ENCODE measurements around the gene TRIM66.
A peak's percentile ranks its signal among the peaks of the same experiment; 100 is the strongest.

The TRIM66 gene

GRCh38 chr11:8577791-8578581 lies 104.5 kb downstream of the TRIM66 start:
- Histone ChIP-seq H3K36me3 (replicated peaks) (no peaks in the 10 kb centered on the region), H3K4me3 (ENCODE audit: low read depth, low read length) (no peak overlapping the region), H3K27ac (no peak overlapping the region), H3K27me3 (replicated peaks) (no peaks in the 10 kb centered on the region)
- TF ChIP-seq, protein P1, sequence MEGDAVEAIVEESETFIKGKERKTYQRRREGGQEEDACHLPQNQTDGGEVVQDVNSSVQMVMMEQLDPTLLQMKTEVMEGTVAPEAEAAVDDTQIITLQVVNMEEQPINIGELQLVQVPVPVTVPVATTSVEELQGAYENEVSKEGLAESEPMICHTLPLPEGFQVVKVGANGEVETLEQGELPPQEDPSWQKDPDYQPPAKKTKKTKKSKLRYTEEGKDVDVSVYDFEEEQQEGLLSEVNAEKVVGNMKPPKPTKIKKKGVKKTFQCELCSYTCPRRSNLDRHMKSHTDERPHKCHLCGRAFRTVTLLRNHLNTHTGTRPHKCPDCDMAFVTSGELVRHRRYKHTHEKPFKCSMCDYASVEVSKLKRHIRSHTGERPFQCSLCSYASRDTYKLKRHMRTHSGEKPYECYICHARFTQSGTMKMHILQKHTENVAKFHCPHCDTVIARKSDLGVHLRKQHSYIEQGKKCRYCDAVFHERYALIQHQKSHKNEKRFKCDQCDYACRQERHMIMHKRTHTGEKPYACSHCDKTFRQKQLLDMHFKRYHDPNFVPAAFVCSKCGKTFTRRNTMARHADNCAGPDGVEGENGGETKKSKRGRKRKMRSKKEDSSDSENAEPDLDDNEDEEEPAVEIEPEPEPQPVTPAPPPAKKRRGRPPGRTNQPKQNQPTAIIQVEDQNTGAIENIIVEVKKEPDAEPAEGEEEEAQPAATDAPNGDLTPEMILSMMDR (IDR thresholded peaks at IDR 0.05; ENCODE audit: low read depth, low read length, missing control alignments), result no peak
- DNase-seq, result no peak
- in situ Hi-C loops (cut with HindIII; ENCODE audit: low pct_ligation_motif_present, low sequenced_read_pairs), result no loop called here

- TF ChIP-seq, protein P1 (IDR thresholded peaks at IDR 0.05; ENCODE audit: low read depth, low read length, missing control alignments), result no peak
- Histone ChIP-seq H3K36me3 (replicated peaks) (no peaks in the 10 kb centered on the region), H3K4me3 (ENCODE audit: low read depth, low read length) (no peak overlapping the region), H3K27ac (no peak overlapping the region), H3K27me3 (replicated peaks) (no peaks in the 10 kb centered on the region)
- DNase-seq, result no peak
- in situ Hi-C loops (cut with HindIII; ENCODE audit: low pct_ligation_motif_present, low sequenced_read_pairs), result no loop called here
These were observed 107.7 kb downstream of the TRIM66 start for GRCh38 chr11:8574798-8575197.

- H3K27me3 ChIP-seq (replicated peaks), result no peaks in the 10 kb centered on the region
- H3K36me3 ChIP-seq (replicated peaks), result no peaks in the 10 kb centered on the region
- no peak overlapping the region for H3K27ac ChIP-seq
- DNase-seq, result no peak
- H3K4me3 ChIP-seq (ENCODE audit: low read depth, low read length), result no peak overlapping the region
- in situ Hi-C loops (cut with HindIII; ENCODE audit: low pct_ligation_motif_present, low sequenced_read_pairs), result no loop called here
- TF ChIP-seq, protein P1 (IDR thresholded peaks at IDR 0.05; ENCODE audit: low read depth, low read length, missing control alignments), result no peak
These were observed 108.7 kb downstream of the TRIM66 start for GRCh38 chr11:8573777-8574176.

- no peak for DNase-seq
- Histone ChIP-seq H3K27ac (no peak overlapping the region), H3K4me3 (ENCODE audit: low read depth, low read length) (no peak overlapping the region), H3K27me3 (replicated peaks) (no peaks in the 10 kb centered on the region), H3K36me3 (replicated peaks) (no peaks in the 10 kb centered on the region)
- in situ Hi-C loops (cut with HindIII; ENCODE audit: low pct_ligation_motif_present, low sequenced_read_pairs), result no loop called here
- TF ChIP-seq, protein P1 (IDR thresholded peaks at IDR 0.05; ENCODE audit: low read depth, low read length, missing control alignments), result no peak
These were observed 114.8 kb downstream of the TRIM66 start for GRCh38 chr11:8567602-8568198.

DNA sequence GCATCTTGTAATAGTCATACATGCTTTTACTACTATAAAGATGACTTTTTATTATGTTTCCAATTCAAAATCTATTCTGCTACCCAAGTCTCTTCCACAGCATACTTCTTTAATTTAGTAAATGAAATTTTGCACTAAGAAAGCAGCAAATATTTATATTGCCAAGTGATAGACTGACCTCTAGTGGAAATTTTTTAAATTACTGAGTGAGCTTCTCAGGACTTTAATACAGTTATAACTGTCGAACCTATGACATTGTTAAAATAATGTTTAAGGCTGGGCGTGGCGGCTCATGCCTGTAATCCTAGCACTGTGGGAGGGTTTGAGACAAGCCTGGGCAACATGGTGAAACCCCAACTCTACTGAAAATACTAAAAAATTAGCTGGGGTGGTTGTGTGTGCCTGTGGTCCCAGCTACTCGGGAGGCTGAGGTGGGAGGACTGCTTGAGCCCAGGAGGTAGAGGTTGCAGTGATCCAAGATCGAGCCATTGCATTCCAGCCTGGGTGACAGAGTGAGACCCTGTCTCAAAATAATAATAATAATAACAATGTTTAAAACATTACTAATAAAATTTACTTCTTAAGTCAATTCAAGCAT lies 115.8 kb downstream of the TRIM66 start:
- no peak overlapping the region for H3K4me3 ChIP-seq (ENCODE audit: low read depth, low read length)
- no peaks in the 10 kb centered on the region for H3K36me3 ChIP-seq (replicated peaks)
- DNase-seq, result peak; percentile 7
- no peaks in the 10 kb centered on the region for H3K27me3 ChIP-seq (replicated peaks)
- TF ChIP-seq, protein P1 (IDR thresholded peaks at IDR 0.05; ENCODE audit: low read depth, low read length, missing control alignments), result peak; percentile 29
- no peak overlapping the region for H3K27ac ChIP-seq
- in situ Hi-C loops (cut with HindIII; ENCODE audit: low pct_ligation_motif_present, low sequenced_read_pairs), result no loop called here
